GM12878 (cell line): ENCODE results near the gene SNX32. TPM values are rescaled to one million over a fixed set of nuclear protein-coding genes. Genes with fewer than 3 reads are reported as not detected.

ENCODE experiments used
- ATAC-seq: fragments of 200-7000 bp; cut with Tn5 transposase; 3 replicates; pipeline ENCODE4 v1.9.1; 2020; ENCODE audit warnings: mild to moderate bottlenecking, moderate library complexity
- BruUV-seq: library from RNA; stranded (reverse); fragments of 400-500 nt; replicated peaks from 2 replicates; lab custom pipeline; 2021; lab: Mats Ljungman, UMichigan
- CTCF ChIA-PET: fragments of 300-600 bp; sonication (Branson Sonifier 250); formaldehyde crosslinking; extraction: SDS; loops from one replicate; lab custom pipeline; 2021; ENCODE audit warnings: inconsistent platforms; lab: Yijun Ruan, JAX
- POLR2A ChIA-PET: fragments of 350-600 bp; formaldehyde crosslinking; extraction: SDS; loops from one replicate; lab custom pipeline; 2021; ENCODE audit warnings: inconsistent platforms; lab: Charles Lee
- RAD21 ChIA-PET: fragments of 300-600 bp; sonication (Branson Sonifier 250); formaldehyde crosslinking; loops from one replicate; lab custom pipeline; 2023; ENCODE audit warnings: antibody characterized with exemption; ENCODE audit not compliant: unreplicated experiment; lab: Charles Lee
- SMC1A ChIA-PET: fragments of 300-600 bp; sonication (Branson Sonifier 250); formaldehyde crosslinking; loops from one replicate; lab custom pipeline; 2023; ENCODE audit not compliant: unreplicated experiment, uncharacterized antibody; lab: Charles Lee
- DNase-seq: peaks from one replicate; pipeline ENCODE4 v3.0.0-alpha.2; 2011; ENCODE audit warnings: low read depth, low spot score
- FAIRE-seq: peaks from 3 replicates; lab custom pipeline; 2011; peaks lifted over from hg19 to GRCh38; lab: Jason Lieb, UNC
- H2AFZ ChIP-seq: 2 replicates; pipeline ENCODE4 v1.6.0; 2011; ENCODE audit warnings: low read depth, low read length, control low read depth; ENCODE audit not compliant: control insufficient read depth
- H3K27ac ChIP-seq: 2 replicates; pipeline ENCODE4 v1.5.1; 2011; ENCODE audit warnings: control low read depth; ENCODE audit not compliant: control insufficient read depth, insufficient read depth
- H3K27me3 ChIP-seq, 2 experiments: replicated peaks in 1 of 2; 2 replicates each; pipeline versions ENCODE4 v1.6.0 to v1.6.1; 2011; ENCODE audit warnings: low read length in 1 of 2; ENCODE audit not compliant: control insufficient read depth in 2 of 2, insufficient read depth in 2 of 2
- H3K36me3 ChIP-seq, 2 experiments: 2 replicates each; pipeline ENCODE4 v1.5.1; 2011; ENCODE audit warnings: low read length in 1 of 2; ENCODE audit not compliant: control insufficient read depth in 2 of 2, insufficient read depth in 2 of 2
- H3K4me1 ChIP-seq: 2 replicates; pipeline ENCODE4 v1.6.1; 2011; ENCODE audit warnings: mild to moderate bottlenecking, low read length, moderate library complexity, mixed read lengths; ENCODE audit not compliant: control insufficient read depth, insufficient read depth
- H3K4me2 ChIP-seq: 2 replicates; pipeline ENCODE4 v1.6.0; 2011; ENCODE audit warnings: control low read depth; ENCODE audit not compliant: control insufficient read depth, insufficient read depth
- H3K4me3 ChIP-seq: fragments of 200-600 bp; sonication (generic); 2 replicates; pipeline ENCODE4 v1.5.1; 2016
- H3K79me2 ChIP-seq: 2 replicates; pipeline ENCODE4 v1.6.0; 2011; ENCODE audit warnings: low read length; ENCODE audit not compliant: control insufficient read depth, insufficient read depth
- H3K9ac ChIP-seq: 2 replicates; pipeline ENCODE4 v1.8.0; 2011; ENCODE audit warnings: low read length, control low read depth, mixed read lengths; ENCODE audit not compliant: control insufficient read depth, insufficient read depth
- H3K9me3 ChIP-seq: replicated peaks from 3 replicates; pipeline ENCODE4 v1.5.1; 2011; ENCODE audit warnings: mild to moderate bottlenecking, low read length; ENCODE audit not compliant: control insufficient read depth, insufficient read depth
- H4K20me1 ChIP-seq: 2 replicates; pipeline ENCODE4 v1.6.0; 2011; ENCODE audit not compliant: control insufficient read depth, insufficient read depth
- EZH2 ChIP-seq: IDR thresholded peaks from 2 replicates; pipeline ENCODE4 v1.6.1; 2012; ENCODE audit warnings: low read depth, mild to moderate bottlenecking, control low read depth, inconsistent platforms, low read length, borderline replicate concordance; ENCODE audit not compliant: control insufficient read depth
- KDM1A ChIP-seq: fragments of 200-600 bp; sonication (generic); IDR thresholded peaks from 2 replicates; pipeline ENCODE4 v1.6.1; 2016; ENCODE audit warnings: borderline replicate concordance
- NR2C1 ChIP-seq: fragments of 450-650 bp; IDR thresholded peaks from 2 replicates; pipeline ENCODE4 v1.6.1; 2017; ENCODE audit warnings: antibody characterized with exemption, mild to moderate bottlenecking, moderate library complexity
- SMAD1 ChIP-seq: fragments of 450-650 bp; IDR thresholded peaks from 2 replicates; pipeline ENCODE4 v1.6.1; 2018; ENCODE audit warnings: mild to moderate bottlenecking, low read depth; ENCODE audit not compliant: partially characterized antibody
- SUZ12 ChIP-seq: fragments of 200-600 bp; sonication (generic); IDR thresholded peaks from one replicate; pipeline ENCODE4 v1.6.1; 2018; ENCODE audit warnings: antibody characterized with exemption, mild to moderate bottlenecking; ENCODE audit not compliant: unreplicated experiment
- TCF12 ChIP-seq: IDR thresholded peaks from 2 replicates; pipeline ENCODE4 v1.6.1; 2011; ENCODE audit warnings: low read depth, mild to moderate bottlenecking, low read length
- WGBS: methylation state at CpG from one replicate; pipeline ENCODE4 v1.1.6; 2016; ENCODE audit warnings: low lambda C conversion rate; ENCODE audit not compliant: insufficient replicate concordance, insufficient coverage; ENCODE audit errors: missing lambda C conversion rate; 5-methylcytosine and 5-hydroxymethylcytosine counted together
- in situ Hi-C: fragments of 300-500 bp; cut with MboI; formaldehyde crosslinking; loops from 9 replicates; pipeline ENCODE4 v1.14.3; 2018; ENCODE audit warnings: mixed read lengths
- intact Hi-C: fragments of 100-400 bp; cut with micrococcal nuclease; formaldehyde crosslinking; loops from one replicate; pipeline ENCODE4 v1.14.2; 2022; ENCODE audit not compliant: unreplicated experiment
- polyA plus RNA-seq, 11 experiments: library from polyadenylated mRNA; depleted of rRNA in 4 of 11; unstranded in 6 of 11; stranded (reverse) in 5 of 11; fragments of >200 nt; fragmentation: Nextera tagmentation in 4 of 11; fragmentation: Illumina TruSeq in 1 of 11; extraction: Ambion mirVana in 4 of 11; extraction: Trizol in 1 of 11; gene quantifications; 1 replicate in 1 of 11; 2 replicates in 10 of 11; pipeline versions ENCODE4 v1.2.1 to v1.2.3, GENCODE V29; 2011 to 2016; ENCODE audit warnings: inconsistent platforms in 2 of 11, missing spikeins in 2 of 11, low read depth in 1 of 11
- total RNA-seq, 4 experiments: library from RNA; depleted of rRNA in 3 of 4; stranded (reverse); fragments of >200 nt in 3 of 4; fragmentation: Illumina TruSeq in 1 of 4; extraction: Trizol in 1 of 4; gene quantifications; 2 replicates each; pipeline versions ENCODE4 v1.2.1 to v1.2.3, GENCODE V29; 2013 to 2021

Gene SNX32
- total and polyA plus RNA-seq, 10 of the 15 experiments (the other 5 are each of a cell fraction or from before 2014, with no cell fraction given): 0.04 to 1.5 (median 0.11) TPM; not detected in 1

DNA sequence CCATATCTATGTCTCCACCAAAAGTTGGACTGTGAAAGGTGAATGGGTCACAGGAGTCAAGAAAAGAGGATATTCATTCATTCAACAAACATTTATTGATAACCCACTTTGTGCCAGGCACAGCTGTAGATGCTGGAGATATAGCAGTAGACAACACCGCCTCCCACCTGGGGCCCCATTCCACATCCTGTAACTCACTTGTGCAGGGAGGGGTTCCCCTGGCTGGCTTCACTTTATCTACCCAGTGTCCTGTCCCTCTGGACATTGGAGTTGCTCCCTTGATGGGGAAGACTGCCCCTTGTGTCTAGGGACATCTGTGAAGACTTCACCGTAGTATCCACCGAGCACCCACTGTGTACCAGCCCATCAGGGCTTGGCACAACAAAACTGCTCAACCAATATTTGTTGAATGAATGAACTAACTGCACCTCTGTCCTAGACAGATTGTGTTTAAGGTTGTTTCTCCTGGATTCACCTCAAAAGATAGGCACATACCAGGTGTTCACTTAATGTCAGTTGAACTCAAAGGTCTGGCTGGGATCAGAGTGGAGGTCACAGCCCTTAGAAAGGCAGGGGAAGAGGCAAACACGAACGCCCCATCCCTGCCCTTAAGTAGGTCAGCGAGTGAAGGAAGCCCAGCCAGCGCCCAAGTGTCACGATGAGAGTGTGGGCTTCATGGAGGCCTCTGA, 48.3 kb upstream of the SNX32 start:
- CTCF ChIA-PET: interaction anchor here (0.8 to 2.7 kb wide), 7 partner anchors 8 to 100 kb away, joined by 3 to 9 read pairs (median 3); partner anchors contain the start of gene KAT5
- H2AFZ ChIP-seq: no peak overlapping the region
- no peaks in the 10 kb centered on the region for H4K20me1 ChIP-seq
- no TSS peak for BruUV-seq
- intact Hi-C loops: no loop called here
- H3K4me1 ChIP-seq: peaks cover 26% of the 10 kb centered on the region
- no peaks in the 10 kb centered on the region for H3K79me2 ChIP-seq
- H3K9ac ChIP-seq: no peak overlapping the region
- no peak overlapping the region for H3K4me2 ChIP-seq
- DNase-seq (no peak), ATAC-seq (no peak), FAIRE-seq (peak; percentile 47)
- RAD21 ChIA-PET: interaction anchor here (1.6 kb wide), 1 partner anchor 350 kb away, joined by 4 read pairs; no protein-coding TSS in a partner anchor
- SMC1A ChIA-PET: no interaction called here
- H3K9me3 ChIP-seq: no peaks in the 10 kb centered on the region
- no peak overlapping the region for H3K27ac ChIP-seq
- H3K4me3 ChIP-seq: no peak overlapping the region
- no peak for TF ChIP-seq TCF12
- peaks cover 11 to 12% of the 10 kb centered on the region in 2 experiments; a peak in 3 of 4 replicates for H3K27me3 ChIP-seq
- H3K36me3 ChIP-seq: no peaks in the 10 kb centered on the region
- WGBS: 74% methylated on average over 8 of the region's 8 CpGs
- in situ Hi-C loops: no loop called here
- POLR2A ChIA-PET: interaction anchor here (1.1 kb wide), 2 partner anchors 7 to 73 kb away, joined by 3 read pairs; partner anchors contain the start of gene KAT5

DNA sequence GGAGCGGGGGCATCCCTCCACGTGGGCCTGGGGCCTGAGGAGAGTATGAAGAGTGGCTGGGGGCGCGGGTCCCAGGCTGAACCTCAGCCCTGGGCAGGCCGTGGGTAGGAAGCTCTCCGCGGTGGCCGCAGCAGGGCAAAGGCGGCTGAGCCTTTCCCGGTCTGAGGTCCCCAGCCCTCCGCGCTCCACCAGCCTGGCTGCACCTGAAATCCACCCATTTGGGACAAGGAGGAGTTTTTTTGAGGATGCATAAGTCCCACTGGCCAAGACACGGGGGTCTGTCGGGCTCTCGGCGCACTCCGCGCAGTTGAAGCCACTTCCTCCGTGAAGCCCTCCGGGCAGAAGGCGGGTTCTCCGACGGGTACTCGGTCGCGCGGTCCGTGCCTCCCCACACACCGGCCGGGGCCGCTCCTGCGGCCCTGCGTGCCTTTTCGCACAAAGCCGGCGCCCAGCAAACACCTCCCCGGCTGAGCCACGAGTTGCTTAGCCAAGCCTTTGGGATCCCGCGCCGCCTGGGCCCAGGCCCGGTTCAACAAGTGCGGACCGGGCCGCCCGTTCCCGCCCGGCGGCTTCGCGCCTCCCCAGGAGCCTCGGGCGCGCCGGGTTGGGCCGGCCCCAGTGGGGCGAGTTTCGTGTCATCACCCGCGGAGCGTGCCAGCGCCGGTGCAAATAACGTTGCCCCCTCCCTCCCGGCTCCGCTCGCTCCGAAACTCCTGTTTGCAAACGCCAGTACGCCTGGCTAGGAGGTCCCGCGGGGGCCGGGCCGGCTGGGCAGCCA, 47.6 kb upstream of the SNX32 start:
- BruUV-seq: no TSS peak
- intact Hi-C loops: no loop called here
- H3K4me2 ChIP-seq: no peak overlapping the region
- in situ Hi-C loops: no loop called here
- no peak for ATAC-seq
- no peaks in the 10 kb centered on the region for H3K9me3 ChIP-seq
- H3K27me3 ChIP-seq: peaks cover 11 to 12% of the 10 kb centered on the region in 2 experiments; a peak in 3 of 4 replicates
- SMC1A ChIA-PET: no interaction called here
- no peak overlapping the region for H3K27ac ChIP-seq
- H4K20me1 ChIP-seq: no peaks in the 10 kb centered on the region
- no peak overlapping the region for H3K9ac ChIP-seq
- WGBS: 21% methylated on average over 52 of the region's 74 CpGs
- no peak overlapping the region for H2AFZ ChIP-seq
- TF ChIP-seq EZH2 (0 out of 2 replicates have a peak, but pooled peaks have one; percentile 81), SUZ12 (peak; percentile 99), KDM1A (no peak), SMAD1 (no peak), NR2C1 (no peak)
- TF ChIP-seq, all 136 proteins: peak for 2
- ChIA-PET RAD21 (interaction anchor here (1.5 to 2.8 kb wide), 2 partner anchors 32 to 148 kb away, joined by 4 to 9 read pairs; partner anchors contain the start of gene SIPA1), POLR2A (no interaction called here), CTCF (no interaction called here)
- Histone ChIP-seq H3K4me3 (no peak overlapping the region), H3K36me3 (no peaks in the 10 kb centered on the region), H3K4me1 (peaks cover 28% of the 10 kb centered on the region), H3K79me2 (no peaks in the 10 kb centered on the region)
- no peak for FAIRE-seq
- no peak for DNase-seq
